GM15510 (cell line): ENCODE measurements around the gene CACNA2D3.

ENCODE experiments used
- POLR2A ChIP-seq: IDR thresholded peaks from 3 replicates; pipeline ENCODE4 v1.6.1; 2011; ENCODE audit warnings: borderline replicate concordance; ENCODE audit not compliant: insufficient read length; ENCODE audit errors: extremely low read depth

The CACNA2D3 gene

DNA sequence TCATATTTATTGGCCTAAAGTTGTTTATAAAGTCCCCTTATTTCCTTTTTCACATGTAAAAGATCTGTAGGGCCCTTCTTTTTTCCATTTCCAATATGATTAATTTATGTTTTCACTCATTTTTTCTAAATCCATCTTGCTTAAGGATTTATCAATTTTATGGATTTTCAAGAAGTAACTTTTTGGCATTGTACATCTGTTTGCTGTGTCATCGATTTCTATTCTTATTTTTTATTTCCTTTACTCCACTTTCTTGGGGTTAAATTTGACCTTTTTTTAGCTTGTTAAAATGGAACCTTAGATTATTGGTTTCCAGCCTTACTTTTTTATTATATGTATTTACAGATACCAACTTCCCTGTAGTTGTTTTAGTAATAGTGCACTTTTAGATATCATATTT is 597.6 kb downstream of the CACNA2D3 start:
- no peak for TF ChIP-seq POLR2A

DNA sequence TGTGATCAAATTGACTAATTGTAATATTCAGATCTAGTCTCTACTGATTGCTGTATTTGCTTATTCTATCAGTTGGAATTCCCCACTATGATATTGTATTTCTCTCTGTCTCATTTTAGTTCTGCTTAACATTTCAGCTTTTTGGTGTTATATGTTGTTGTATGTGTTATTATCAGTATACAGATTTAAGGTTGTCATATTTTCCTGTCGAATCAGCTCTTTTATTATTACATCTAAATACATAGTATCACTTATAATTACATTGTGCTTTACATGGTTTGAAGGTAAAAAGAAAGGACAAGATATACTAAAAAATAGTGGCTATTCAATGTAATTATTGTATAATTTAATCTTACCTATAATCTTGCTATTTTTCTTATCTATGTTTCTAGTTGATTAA is 598.3 kb downstream of the CACNA2D3 start:
- no peak for TF ChIP-seq POLR2A

DNA sequence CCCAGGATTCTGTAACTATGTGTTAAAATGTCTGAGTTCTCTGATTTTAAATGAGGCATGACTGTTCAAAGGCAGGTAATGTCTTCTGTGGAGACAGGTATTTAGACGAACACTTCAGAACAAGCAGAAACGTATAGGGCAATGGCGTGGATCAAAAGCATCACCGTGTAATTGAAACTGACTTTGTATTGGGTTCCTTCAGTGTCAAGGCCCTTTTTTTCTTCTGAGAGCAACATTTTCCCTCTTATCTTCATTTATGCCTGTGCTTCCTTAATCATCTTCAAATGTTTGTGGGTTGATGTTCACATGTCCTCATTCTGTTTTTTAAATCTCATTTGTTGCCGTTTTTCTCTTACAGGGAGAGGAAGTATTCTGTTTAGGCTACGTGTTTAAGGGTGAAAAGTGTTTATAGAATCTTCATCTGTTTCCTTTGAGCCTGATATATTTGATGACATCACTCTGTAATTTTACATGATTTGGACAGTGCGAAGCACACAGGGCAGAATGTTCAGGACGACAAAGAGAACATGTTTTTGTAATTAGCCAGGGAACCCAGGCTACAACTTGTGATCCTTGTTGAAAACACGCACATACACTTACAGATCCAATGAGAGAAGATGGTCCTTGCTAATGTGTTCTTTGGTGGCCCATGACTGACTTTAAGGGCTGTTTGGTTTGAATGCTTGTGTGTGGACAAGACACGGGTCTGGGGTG is 609.5 kb downstream of the CACNA2D3 start:
- TF ChIP-seq POLR2A = no peak

- no peak for TF ChIP-seq POLR2A
Measured at GRCh38 chr3:54733106-54734006, 611.0 kb downstream of the CACNA2D3 start.

GRCh38 chr3:54736459-54736858 is 614.1 kb downstream of the CACNA2D3 start:
- TF ChIP-seq POLR2A = no peak

GRCh38 chr3:54743755-54744154 is 621.4 kb downstream of the CACNA2D3 start:
- TF ChIP-seq POLR2A = no peak

GRCh38 chr3:54744291-54744690 is 621.9 kb downstream of the CACNA2D3 start:
- no peak for TF ChIP-seq POLR2A

DNA sequence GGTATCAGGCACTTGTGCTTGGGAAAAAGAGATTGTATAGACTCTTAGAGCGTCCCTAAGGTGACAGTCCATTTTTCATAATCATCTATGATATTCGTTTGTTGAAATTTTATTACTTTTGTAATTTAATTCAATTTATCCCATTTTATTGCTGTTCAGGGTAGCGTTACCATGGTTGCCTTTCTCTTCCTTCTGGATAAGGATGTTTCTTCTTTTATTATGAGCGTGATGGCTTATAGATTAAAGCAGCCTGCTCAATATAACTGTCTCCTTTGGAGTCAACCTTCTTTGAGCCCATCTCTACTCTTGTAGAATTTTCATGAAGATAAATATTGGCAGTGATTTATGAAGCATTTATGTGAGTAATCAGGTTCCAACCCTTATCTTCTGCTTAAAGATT is 623.5 kb downstream of the CACNA2D3 start:
- TF ChIP-seq POLR2A = no peak

DNA sequence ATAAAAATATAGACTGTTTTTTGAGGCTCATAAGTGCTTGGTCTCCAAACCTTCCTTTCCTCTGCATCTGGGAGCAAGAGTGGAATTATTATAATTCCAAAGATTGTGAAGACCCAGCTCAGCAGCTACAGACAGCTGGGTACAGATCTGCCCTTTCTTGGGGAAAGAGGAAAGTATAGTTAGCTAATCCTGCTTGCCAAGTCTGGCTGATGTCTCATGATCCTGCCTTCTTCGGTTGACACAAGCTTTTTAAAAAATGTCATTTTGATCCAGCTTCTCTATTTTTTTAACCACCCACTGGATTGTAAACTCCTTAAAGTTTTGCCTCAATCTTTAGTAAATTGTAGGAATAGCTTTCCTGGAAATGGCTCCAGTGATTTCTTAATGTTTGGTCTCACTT is 624.4 kb downstream of the CACNA2D3 start:
- no peak for TF ChIP-seq POLR2A

- TF ChIP-seq POLR2A = no peak
Measured at GRCh38 chr3:54755756-54756155, 633.4 kb downstream of the CACNA2D3 start.

DNA sequence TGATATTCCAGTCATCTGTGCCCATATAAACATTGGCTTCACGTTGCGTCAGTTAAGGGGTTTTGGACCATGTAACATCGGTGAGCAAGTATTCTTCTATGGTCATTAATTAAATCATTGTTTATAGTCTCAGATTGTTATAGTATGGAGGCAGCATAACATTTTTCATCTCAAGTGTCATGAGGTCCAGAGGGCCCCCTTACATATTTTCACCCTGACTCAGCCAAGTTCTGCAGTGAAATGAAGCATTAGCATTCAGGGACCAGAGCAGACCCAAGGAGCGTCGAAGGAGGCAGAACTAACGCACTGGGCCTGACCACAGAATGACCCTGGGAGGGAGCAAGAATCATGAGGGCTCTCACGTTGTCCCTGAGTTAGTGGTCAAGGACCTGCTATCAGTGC is 634.0 kb downstream of the CACNA2D3 start:
- TF ChIP-seq POLR2A = no peak

- TF ChIP-seq POLR2A = no peak
Measured at GRCh38 chr3:54758461-54758860, 636.1 kb downstream of the CACNA2D3 start.

GRCh38 chr3:54759166-54759565 is 636.8 kb downstream of the CACNA2D3 start:
- TF ChIP-seq POLR2A = no peak

DNA sequence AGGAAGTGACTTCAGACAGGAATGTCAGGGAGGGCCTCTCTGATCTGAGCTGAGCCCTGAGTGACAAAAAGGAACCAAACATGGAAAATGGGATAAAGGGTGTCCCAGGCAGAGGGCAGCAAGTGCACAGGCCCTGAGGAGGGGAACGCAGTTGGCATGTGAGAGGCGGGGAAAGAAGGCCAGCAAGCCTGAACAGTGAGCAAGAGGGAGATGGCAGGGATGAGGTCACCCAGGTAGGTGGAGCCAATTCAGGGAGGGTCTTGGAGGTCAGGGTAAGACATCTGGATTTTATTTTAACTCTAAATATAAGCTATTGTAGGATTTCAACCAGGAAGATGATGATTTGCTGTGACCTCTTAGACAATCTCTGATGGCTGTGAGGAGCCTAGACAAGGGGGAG is 637.8 kb downstream of the CACNA2D3 start:
- no peak for TF ChIP-seq POLR2A

DNA sequence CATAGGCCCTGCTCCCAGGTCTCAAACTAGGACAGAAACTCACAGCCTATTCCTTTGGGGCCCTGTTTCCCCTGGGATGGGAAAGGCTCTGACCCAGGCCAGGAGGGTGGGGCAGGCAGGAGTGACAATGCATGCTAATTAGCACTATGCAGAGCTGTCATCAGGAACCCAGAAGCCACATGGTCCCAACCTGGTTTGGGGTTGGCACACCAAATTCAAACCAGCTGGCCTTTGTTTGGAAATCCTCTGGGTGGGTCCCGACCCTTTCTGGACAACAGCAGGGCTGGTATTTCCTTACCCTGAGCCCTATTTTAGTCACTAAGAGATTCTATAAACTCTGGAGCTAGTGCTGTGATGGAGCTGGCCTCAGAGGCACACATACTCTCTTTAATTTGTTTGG is 639.3 kb downstream of the CACNA2D3 start:
- no peak for TF ChIP-seq POLR2A

DNA sequence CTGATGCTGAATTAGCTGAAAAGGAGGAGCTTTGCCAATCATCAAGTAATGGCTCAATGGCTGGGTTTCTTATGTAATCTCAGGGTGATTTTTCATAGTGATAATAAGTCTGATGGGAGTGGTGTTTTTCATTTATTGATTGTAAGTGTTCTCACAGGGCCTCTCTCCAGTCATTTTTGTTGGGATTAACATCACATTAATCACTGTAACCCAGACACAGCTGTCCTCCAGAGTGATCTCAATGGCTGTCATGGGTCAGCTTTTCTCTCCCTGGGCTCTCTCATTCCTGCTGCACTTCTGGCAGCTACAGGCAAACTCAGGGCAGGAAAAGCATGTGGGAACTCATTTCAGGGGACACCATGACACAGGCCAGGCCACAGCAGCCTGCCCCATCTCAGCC is 642.6 kb downstream of the CACNA2D3 start:
- no peak for TF ChIP-seq POLR2A
